NCI-H128 (cell line): ENCODE measurements around the gene PTP4A2.

ENCODE experiments used
- DNase-seq: peaks from one replicate; lab custom pipeline; 2025; ENCODE audit not compliant: unreplicated experiment; lab: John Stamatoyannopoulos, UW

The PTP4A2 gene

DNA sequence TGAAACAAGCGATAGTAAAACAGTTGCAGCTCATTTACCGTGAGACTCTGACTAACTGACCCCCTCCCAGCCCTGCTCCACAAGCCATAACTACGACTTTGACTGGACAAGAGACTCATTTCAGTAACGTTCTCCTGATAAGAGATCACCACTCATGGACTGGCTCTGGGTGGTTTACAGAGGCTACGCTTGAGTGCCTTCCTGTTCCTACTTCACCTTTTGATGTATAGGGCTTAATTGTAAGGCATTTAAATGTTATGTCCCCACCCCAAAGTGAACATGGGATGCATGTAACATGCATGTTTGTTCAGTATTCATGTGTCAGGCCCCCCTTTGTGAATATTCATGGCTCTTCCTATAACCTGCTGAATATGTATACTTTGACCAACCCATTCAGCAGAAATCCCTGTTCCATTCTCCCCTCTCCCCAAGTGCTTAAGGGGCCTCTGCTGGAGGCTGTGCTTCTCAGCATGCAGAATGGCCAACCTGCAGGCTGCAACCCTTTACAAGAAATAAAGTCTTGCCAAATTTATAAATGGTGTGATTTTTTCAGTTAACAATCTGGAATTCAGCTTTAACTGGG is 71.6 kb downstream of the PTP4A2 start:
- no peak for DNase-seq

DNA sequence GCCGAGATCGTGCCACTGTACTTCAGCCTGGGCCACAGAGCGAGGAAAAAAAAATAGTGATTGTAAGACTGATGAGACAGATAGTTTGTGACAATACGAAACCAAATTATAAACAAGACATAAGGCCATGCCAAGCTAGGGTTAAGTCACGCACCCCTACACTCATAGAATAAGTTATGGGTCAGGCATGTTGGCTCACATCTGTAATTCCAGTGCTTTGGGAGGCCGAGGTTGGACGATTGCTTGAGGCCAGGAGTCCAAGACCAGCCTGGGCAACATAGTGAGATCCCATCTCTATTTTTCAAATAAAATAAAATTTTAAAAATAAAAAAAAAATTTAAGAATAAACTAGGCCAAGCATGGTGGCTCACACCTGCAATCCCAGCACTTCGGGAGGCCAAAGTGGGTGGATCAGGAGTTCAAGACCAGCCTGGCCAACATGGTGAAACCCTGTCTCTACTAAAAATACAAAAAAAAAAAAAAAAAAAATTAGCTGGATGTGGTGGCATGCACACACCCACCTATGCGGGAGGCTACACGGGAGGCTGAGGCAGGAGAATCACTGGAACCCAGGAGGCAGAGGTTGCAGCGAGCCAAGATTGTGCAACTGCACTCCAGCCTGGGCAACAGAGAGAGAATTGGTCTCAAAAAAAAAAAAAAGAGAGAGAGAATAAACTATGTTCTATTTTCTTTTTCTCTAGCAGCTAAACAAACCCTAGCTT is 72.3 kb downstream of the PTP4A2 start:
- DNase-seq: no peak

DNA sequence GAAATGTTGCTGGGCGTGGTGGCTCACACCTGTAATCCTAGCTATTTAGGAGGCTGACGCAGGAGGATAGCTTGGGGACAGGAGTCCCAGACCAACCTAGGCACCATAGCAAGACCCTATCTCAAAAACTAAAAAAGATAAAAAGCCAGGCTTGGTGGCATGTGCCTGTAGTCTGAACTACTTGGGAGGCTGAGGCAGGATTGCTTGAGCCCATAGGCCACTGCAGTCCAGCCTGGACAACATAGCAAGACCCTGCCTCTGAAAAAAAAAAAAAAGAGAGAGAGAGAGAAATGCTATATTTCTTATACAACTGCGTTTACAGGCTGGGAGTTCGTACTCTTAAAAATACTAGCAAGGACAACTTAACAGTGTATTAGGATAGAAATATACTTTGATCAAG is 76.1 kb downstream of the PTP4A2 start:
- DNase-seq: no peak

DNA sequence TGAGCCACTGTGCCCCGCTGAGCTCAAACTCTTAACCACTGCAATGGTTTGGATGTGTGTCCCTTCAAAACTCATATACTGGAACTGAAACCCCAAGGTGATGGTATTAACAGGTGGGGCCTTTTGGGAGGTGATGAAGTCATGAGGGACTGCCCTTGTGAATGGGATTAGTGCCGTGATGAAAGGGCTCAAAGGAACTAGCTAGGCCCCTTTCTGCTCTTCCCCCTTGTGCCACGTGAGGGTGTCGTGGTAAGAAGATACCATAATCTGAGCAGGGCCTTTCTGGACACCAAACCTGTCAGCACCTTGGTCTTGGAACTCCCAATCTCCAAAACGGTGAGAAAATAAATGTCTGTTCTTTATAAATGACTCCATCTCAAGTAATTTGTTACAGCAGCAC is 76.8 kb downstream of the PTP4A2 start:
- no peak for DNase-seq

DNA sequence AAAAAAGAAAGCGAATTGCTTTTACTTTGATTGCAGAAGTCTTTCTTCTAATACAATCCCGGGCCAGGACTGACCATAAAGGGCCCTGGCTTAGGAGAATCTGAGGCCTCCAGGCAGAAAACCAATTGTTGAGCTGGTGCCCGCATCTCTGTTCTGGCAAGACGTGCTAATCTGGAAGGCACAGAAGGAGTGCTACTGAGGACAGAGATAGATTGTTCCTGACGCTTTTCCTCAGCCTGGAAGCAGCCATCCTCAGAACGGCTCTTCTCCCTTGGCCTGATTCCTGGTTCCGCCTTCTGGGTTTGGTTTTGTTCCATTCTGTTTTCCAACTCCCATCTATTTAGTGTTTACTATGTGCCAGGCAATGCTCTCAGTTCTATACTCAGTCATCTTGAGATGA is 77.6 kb downstream of the PTP4A2 start:
- no peak for DNase-seq

DNA sequence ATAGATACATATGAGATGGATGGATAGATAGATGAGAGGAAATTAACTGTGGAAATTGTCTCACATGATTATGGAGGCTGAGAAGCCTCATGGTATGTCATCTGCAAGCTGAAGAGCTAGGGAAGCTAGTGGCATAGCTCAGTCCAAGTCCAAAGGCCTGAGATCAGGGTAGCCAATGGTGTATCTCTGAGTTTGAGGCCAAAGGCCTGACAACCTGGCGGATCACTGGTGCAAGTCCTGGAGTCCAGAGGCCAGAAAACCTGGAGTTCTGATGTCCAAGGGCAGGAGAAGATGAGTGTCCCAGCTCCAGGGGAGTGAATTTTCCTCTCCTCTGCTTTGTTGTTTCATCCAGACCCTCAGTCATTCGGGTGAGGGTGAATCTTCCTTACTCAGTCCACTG is 78.4 kb downstream of the PTP4A2 start:
- DNase-seq: no peak

DNA sequence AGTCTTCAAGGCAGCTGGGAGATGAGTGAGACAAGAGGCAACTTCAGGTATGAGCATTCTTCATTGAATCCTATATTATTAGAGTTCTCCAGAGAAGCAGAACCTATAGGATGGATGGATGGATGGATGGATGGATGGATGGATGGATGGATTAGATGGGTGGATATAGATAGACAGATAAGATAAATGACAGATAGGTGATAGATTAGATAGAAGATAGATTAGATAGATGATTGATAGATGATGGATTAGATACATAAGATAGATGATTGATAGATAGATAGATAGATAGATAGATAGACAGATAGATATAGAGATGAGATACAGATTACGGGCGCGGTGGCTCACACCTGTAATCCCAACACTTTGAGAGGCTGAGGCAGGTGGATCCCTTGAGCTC is 79.1 kb downstream of the PTP4A2 start:
- no peak for DNase-seq

DNA sequence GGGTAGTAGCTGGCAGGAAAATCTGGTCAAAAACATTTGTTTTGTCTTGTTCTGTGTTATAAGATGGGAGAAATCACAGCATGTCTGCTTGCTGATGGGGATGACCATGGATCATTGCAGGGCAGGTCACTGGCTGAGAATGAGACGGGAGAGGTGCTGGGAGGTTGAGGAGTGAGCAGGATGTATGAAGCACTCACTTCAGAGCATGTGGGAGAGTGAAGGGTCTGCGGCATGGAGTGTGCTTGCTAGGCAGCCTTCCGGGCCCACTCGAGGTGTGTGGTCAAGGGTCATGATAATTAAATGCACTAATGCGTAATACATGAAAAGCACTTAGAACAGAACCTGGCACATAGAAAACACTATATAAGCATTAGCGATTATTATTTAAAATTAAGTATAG is 80.3 kb downstream of the PTP4A2 start:
- no peak for DNase-seq
